Fibroblast of pulmonary artery (primary cell): Measurements from ENCODE around the gene C1QTNF6.

ENCODE experiments used
- DNase-seq: peaks from one replicate; pipeline ENCODE4 v3.0.0-alpha.2; 2010; ENCODE audit warnings: low read depth
- H3K4me3 ChIP-seq: replicated peaks from 2 replicates; pipeline ENCODE4 v1.5.1; 2011; ENCODE audit warnings: low read depth, mild to moderate bottlenecking, control low read depth, low read length, moderate library complexity
- TF ChIP-seq, protein P1 (sequence below): IDR thresholded peaks from 2 replicates; pipeline ENCODE4 v1.5.1; 2011; ENCODE audit warnings: mild to moderate bottlenecking, control low read depth, low read length, inconsistent platforms; ENCODE audit errors: missing control alignments

Gene C1QTNF6

DNA sequence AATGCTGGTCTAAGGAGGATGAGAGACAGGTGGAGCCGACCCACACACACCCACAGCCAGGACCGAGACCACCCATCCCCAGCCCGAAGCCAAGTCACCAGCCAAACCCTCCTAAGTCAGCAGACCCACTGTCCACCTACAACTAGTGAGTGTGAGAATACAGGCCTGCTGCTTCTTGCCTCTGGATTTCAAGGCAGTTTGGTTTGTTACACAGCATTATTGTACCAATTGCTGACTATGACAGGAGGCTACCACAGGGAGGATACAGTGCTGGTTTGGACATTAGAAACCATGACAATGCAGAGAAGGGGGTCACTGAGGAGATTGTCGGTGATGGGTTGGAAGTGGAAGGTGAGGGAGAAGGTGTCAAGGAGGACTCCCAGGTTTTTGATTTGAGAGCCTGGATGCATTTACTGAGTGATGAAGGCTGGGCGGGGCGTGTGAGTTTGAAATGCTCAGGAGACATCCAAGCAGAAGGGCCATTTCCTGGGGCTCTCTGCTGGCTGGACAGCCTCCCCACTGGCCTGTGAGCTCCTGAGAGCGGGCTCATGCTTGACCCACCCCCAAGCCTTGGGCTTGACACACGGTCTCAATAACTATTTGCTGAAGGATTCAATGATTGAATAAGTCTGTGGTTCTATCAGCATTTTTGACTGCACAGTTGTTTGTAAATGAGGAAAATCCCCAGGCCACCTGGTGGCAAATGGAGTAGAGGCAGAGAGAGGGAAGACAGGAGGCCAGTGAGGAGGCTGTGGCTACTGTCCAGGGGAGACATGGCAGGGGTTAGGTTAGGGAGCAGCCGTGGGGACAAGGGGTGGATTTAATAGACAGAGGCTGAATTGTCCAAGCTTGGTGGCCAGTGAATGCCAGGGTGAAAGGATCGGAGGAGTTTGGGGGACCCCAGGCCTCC lies 33.6 kb upstream of the C1QTNF6 start:
- DNase-seq: no peak
- TF ChIP-seq, protein P1, sequence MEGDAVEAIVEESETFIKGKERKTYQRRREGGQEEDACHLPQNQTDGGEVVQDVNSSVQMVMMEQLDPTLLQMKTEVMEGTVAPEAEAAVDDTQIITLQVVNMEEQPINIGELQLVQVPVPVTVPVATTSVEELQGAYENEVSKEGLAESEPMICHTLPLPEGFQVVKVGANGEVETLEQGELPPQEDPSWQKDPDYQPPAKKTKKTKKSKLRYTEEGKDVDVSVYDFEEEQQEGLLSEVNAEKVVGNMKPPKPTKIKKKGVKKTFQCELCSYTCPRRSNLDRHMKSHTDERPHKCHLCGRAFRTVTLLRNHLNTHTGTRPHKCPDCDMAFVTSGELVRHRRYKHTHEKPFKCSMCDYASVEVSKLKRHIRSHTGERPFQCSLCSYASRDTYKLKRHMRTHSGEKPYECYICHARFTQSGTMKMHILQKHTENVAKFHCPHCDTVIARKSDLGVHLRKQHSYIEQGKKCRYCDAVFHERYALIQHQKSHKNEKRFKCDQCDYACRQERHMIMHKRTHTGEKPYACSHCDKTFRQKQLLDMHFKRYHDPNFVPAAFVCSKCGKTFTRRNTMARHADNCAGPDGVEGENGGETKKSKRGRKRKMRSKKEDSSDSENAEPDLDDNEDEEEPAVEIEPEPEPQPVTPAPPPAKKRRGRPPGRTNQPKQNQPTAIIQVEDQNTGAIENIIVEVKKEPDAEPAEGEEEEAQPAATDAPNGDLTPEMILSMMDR: no peak
- H3K4me3 ChIP-seq: no peak overlapping the region

DNA sequence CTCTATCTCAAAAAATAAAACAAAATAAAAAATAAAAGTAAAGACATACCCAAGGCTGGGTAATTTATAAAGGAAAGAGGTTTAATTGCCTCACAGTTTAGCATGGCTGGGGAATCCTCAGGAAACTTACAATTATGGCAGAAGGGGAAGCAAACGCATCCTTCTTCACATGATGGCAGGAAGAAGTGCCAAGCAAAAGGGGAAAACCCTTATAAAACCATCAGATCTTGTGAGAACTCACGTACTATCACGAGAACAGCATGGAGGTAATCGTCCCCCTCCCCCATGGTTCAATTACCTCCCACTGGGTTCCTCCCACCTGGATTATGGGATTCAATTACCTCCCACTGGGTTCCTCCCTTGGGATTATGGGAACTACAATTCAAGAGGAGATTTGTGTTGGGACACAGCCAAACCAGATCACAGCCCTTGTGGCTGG lies 32.5 kb upstream of the C1QTNF6 start:
- no peak overlapping the region for H3K4me3 ChIP-seq
- no peak for DNase-seq
- TF ChIP-seq, protein P1: no peak

DNA sequence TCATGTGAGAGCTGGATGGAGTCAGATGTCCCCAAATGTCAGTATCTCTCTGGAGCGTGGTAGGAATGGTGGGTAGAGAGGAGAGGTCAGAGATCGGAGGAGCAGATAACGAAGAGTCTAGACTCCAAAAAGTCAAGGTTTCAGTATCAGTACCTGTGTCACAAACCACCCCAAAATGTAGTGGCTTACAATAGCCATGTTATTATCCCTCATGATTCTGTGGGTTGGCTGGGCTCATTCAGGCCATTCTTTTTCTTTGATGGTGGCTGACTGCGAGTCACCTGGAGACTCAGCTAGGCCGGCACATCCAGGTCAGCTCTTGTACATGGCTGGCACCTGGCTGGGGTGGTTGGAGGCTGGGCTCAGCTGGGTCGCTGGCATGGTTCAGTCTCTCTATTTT lies 31.5 kb upstream of the C1QTNF6 start:
- DNase-seq: no peak
- TF ChIP-seq, protein P1: no peak
- H3K4me3 ChIP-seq: no peak overlapping the region

DNA sequence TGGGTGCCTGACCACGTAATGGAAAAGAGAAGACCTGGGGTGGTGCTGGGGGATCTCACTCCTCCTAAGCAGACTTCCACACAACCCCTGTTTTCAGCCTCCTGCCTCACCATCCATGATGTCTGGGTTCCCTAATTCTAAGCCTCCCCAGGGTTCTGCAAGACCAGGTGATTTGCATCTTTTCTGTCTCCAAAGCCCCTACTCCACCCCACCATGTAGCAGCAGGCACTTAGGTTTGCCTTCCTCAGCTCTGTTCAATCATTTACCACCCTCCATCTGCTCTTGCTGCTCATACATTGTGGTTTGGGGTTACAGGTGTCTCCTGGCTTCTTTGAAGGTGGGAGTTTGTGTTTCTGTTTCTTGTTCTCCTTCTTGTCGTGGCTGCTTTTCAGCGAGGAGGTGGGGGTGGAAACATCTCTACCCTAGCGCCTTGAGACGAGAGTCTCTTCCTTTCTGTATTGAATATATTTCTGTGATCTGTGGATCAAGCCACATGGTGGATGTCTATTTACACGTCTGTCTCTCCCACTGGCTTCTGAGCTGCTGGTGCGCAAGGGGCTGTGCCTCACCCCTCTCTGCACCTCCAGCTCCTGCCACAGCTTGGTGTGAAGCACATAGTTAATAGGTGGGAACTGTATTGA lies 30.8 kb upstream of the C1QTNF6 start:
- TF ChIP-seq, protein P1: no peak
- H3K4me3 ChIP-seq: no peak overlapping the region
- no peak for DNase-seq

DNA sequence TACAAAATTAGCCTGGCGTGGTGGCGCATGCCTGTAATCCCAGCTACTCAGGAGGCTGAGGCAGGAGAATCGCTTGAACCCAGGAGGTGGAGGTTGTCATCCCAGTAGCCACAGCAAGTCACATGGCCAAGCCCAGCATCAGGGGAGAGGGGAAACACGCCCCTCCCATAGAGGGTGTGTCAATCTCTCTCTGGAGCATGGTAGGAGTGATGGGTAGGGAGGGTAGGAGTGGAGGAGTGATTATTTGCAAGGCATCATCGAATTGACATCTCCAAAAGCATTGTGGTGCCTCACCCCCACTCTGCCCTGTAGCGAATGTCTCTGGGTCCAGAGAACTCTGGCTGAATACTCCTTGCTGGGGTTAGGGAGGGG lies 30.3 kb upstream of the C1QTNF6 start:
- no peak for DNase-seq
- TF ChIP-seq, protein P1: no peak
- no peak overlapping the region for H3K4me3 ChIP-seq

DNA sequence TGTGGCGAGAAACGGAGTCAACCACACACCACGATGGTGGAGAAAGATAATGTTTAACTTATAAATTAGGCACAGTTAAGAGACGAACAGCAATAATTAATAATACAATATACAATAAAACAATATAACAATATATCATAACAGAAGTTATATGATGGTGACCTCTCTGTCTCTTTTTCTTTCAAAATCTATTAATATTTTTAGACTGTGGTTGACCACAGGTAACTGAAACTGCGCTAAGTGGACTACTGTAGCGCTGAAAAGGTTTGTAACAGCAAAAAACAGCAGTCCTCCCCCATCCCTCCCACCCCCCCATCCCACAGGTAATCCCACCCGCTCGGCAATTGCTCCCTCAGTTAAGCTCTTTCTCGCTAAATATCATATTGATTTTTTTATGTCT lies 27.8 kb upstream of the C1QTNF6 start:
- TF ChIP-seq, protein P1: no peak
- DNase-seq: no peak
- no peak overlapping the region for H3K4me3 ChIP-seq
